Measurements from ENCODE around the gene C11orf91. TPM values are rescaled to one million over a fixed set of nuclear protein-coding genes. Genes with fewer than 3 reads are reported as not detected.

C11orf91 gene
- total RNA-seq, 1 donor from 2014 or later: not detected

DNA sequence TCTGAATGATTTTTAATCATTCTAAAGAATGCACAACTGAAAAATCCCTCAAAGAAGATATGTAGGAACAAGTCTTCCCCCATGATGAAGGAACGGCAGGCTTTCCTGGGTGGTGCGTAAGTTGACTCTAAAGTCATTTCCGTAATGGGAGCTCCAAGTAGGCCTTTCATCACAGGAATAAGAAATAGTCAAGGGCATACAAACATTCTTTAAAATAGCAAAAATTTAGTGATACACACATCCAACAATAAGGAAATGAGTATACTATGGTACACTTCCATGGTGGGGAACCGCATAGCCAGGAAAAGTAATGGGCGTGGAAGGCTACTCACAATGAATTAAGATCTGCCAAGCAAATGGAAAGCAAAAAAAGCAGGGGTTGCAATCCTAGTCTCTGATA, 24.9 kb upstream of the C11orf91 start:
- Mint-ChIP-seq H3K4me3 (no peak overlapping the region), H3K27ac (no peak overlapping the region), H3K4me1 (peaks cover 23% of the 10 kb centered on the region), H3K27me3 (ENCODE audit: insufficient read depth, low read depth) (no peaks in the 10 kb centered on the region), H3K36me3 (peaks cover 33% of the 10 kb centered on the region), H3K9me3 (peaks cover 27% of the 10 kb centered on the region)
- no peak for DNase-seq (ENCODE audit: low spot score)
- Histone ChIP-seq H3K9ac (no peak overlapping the region), H3K4me3 (no peak overlapping the region), H4K20me1 (ENCODE audit: low read depth) (peaks cover 22% of the 10 kb centered on the region), H3K27ac (no peak overlapping the region), H3K9me3 (ENCODE audit: low read depth) (no peaks in the 10 kb centered on the region), H3K4me2 (no peak overlapping the region), H3K27me3 (no peaks in the 10 kb centered on the region), H3K36me3 (no peaks in the 10 kb centered on the region), H3F3A (ENCODE audit: low read depth) (no peaks in the 10 kb centered on the region), H2AFZ (replicated peaks) (no peak overlapping the region), H3K4me1 (peaks cover 12% of the 10 kb centered on the region), H3K79me2 (ENCODE audit: low read depth) (peaks cover 47% of the 10 kb centered on the region)
- TF ChIP-seq EZH2 (IDR thresholded peaks at IDR 0.05) (no peak), EZH2phosphoT487 (IDR thresholded peaks at IDR 0.05) (no peak)
- TF ChIP-seq, protein P1, sequence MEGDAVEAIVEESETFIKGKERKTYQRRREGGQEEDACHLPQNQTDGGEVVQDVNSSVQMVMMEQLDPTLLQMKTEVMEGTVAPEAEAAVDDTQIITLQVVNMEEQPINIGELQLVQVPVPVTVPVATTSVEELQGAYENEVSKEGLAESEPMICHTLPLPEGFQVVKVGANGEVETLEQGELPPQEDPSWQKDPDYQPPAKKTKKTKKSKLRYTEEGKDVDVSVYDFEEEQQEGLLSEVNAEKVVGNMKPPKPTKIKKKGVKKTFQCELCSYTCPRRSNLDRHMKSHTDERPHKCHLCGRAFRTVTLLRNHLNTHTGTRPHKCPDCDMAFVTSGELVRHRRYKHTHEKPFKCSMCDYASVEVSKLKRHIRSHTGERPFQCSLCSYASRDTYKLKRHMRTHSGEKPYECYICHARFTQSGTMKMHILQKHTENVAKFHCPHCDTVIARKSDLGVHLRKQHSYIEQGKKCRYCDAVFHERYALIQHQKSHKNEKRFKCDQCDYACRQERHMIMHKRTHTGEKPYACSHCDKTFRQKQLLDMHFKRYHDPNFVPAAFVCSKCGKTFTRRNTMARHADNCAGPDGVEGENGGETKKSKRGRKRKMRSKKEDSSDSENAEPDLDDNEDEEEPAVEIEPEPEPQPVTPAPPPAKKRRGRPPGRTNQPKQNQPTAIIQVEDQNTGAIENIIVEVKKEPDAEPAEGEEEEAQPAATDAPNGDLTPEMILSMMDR (IDR thresholded peaks at IDR 0.05): no peak

GRCh38 chr11:33724644-33725035, 24.0 kb upstream of the C11orf91 start:
- Histone ChIP-seq H3K27ac (no peak overlapping the region), H3K79me2 (ENCODE audit: low read depth) (peaks cover 39% of the 10 kb centered on the region), H3K9me3 (ENCODE audit: low read depth) (no peaks in the 10 kb centered on the region), H3K27me3 (no peaks in the 10 kb centered on the region), H4K20me1 (ENCODE audit: low read depth) (peaks cover 22% of the 10 kb centered on the region), H3K4me3 (no peak overlapping the region), H2AFZ (replicated peaks) (no peak overlapping the region), H3K4me1 (peaks cover 12% of the 10 kb centered on the region), H3K36me3 (no peaks in the 10 kb centered on the region), H3F3A (ENCODE audit: low read depth) (no peaks in the 10 kb centered on the region), H3K9ac (no peak overlapping the region), H3K4me2 (peak overlapping the region; percentile 25)
- H3K4me1 Mint-ChIP-seq: peaks cover 23% of the 10 kb centered on the region
- H3K36me3 Mint-ChIP-seq: peaks cover 36% of the 10 kb centered on the region
- H3K4me3 Mint-ChIP-seq: no peak overlapping the region
- H3K27me3 Mint-ChIP-seq (ENCODE audit: insufficient read depth, low read depth): no peaks in the 10 kb centered on the region
- peak overlapping the region; percentile 42 for H3K27ac Mint-ChIP-seq
- H3K9me3 Mint-ChIP-seq: peaks cover 27% of the 10 kb centered on the region
- no peak for DNase-seq (ENCODE audit: low spot score)
- TF ChIP-seq EZH2 (IDR thresholded peaks at IDR 0.05): no peak
- no peak for TF ChIP-seq EZH2phosphoT487 (IDR thresholded peaks at IDR 0.05)
- TF ChIP-seq, protein P1 (IDR thresholded peaks at IDR 0.05): no peak

DNA sequence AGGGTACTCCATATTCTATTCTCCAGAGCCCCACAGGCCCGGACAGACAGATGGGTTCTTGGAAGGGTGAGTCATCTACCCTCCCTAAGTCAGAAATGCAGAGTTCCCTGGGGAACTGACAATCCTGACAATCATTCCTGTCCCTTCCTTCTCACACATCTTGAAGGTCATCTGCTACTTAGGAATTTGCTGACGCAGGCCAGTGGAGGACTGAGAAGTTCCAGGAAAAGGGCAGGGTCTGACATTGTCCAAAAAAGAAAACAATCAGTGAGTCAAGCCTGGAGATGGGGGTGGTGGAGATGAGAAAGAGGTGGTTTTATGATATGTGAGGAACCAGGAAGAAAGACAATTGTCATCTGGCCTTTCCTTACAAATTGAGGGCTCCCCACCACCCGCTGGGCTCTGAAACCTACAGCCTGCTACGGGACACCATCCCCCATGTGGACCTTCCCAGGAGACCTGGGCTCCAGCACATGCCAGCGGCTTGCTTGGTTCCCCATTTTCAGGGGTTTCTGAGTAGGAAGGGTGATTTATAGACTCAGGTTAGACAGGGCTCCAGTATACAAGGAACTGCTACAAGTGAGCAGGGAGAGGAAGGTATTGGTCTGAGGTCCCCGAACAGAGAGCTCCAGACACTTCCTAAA, 22.7 kb upstream of the C11orf91 start:
- Mint-ChIP-seq H3K36me3 (peaks cover 32% of the 10 kb centered on the region), H3K4me1 (peaks cover 23% of the 10 kb centered on the region), H3K9me3 (peaks cover 23% of the 10 kb centered on the region), H3K27me3 (ENCODE audit: insufficient read depth, low read depth) (no peaks in the 10 kb centered on the region), H3K27ac (no peak overlapping the region), H3K4me3 (no peak overlapping the region)
- Histone ChIP-seq H3K79me2 (ENCODE audit: low read depth) (peaks cover 26% of the 10 kb centered on the region), H3K27me3 (no peaks in the 10 kb centered on the region), H3K4me1 (peaks cover 12% of the 10 kb centered on the region), H3K27ac (no peak overlapping the region), H3F3A (ENCODE audit: low read depth) (no peaks in the 10 kb centered on the region), H4K20me1 (ENCODE audit: low read depth) (peaks cover 22% of the 10 kb centered on the region), H2AFZ (replicated peaks) (no peak overlapping the region), H3K9ac (no peak overlapping the region), H3K4me3 (no peak overlapping the region), H3K36me3 (no peaks in the 10 kb centered on the region), H3K9me3 (ENCODE audit: low read depth) (no peaks in the 10 kb centered on the region), H3K4me2 (no peak overlapping the region)
- TF ChIP-seq EZH2phosphoT487 (IDR thresholded peaks at IDR 0.05) (no peak), EZH2 (IDR thresholded peaks at IDR 0.05) (no peak)
- TF ChIP-seq, protein P1 (IDR thresholded peaks at IDR 0.05): no peak
- no peak for DNase-seq (ENCODE audit: low spot score)

Measured in neural progenitor cell (in vitro differentiated cells).